ENCODE measurements around the gene LRRC47. TPM values are rescaled to one million over a fixed set of nuclear protein-coding genes. Genes with fewer than 3 reads are reported as not detected.

Gene LRRC47
- total and polyA plus RNA-seq, 2 of the 13 experiments (the other 11 are each of a cell fraction or from before 2014, with no cell fraction given): 18.3 to 52.5 TPM

GRCh38 chr1:3772715-3773571, 23.4 kb downstream of the LRRC47 start, which contains the start of gene SMIM1 (continued):
- TF ChIP-seq PLSCR1 (CRISPR knock-in tag; IDR thresholded peaks at IDR 0.05; ENCODE audit: borderline replicate concordance) (no peak), RFXAP (CRISPR knock-in tag; IDR thresholded peaks at IDR 0.05; ENCODE audit: borderline replicate concordance) (no peak), ZNF713 (CRISPR knock-in tag; IDR thresholded peaks at IDR 0.05) (no peak), CHD2 (IDR thresholded peaks at IDR 0.05; ENCODE audit: low read depth, low read length) (no peak), MYNN (CRISPR knock-in tag; IDR thresholded peaks at IDR 0.05; ENCODE audit: low read depth) (no peak), PRDM10 (CRISPR knock-in tag; IDR thresholded peaks at IDR 0.05; ENCODE audit: low read depth) (no peak), PHF8 (CRISPR knock-in tag; IDR thresholded peaks at IDR 0.05) (peak; percentile 35), RBAK (CRISPR knock-in tag; IDR thresholded peaks at IDR 0.05) (no peak), MBD4 (IDR thresholded peaks at IDR 0.05; ENCODE audit: borderline replicate concordance, low read length) (no peak), MBNL3 (CRISPR knock-in tag; conservative IDR thresholded peaks at IDR 0.05) (no peak), MTA1 (CRISPR knock-in tag; IDR thresholded peaks at IDR 0.05; ENCODE audit: borderline replicate concordance) (no peak), DMTF1 (CRISPR knock-in tag; IDR thresholded peaks at IDR 0.05) (no peak), REL (CRISPR knock-in tag; conservative IDR thresholded peaks at IDR 0.05) (no peak), ZNF773 (CRISPR knock-in tag; IDR thresholded peaks at IDR 0.05; ENCODE audit: borderline replicate concordance) (no peak), ZNF224 (CRISPR knock-in tag; IDR thresholded peaks at IDR 0.05) (0 out of 2 replicates have a peak, but pooled peaks have one; percentile 69), PAXIP1 (CRISPR knock-in tag; conservative IDR thresholded peaks at IDR 0.05) (0 out of 2 replicates have a peak, but pooled peaks have one; percentile 29)
